NCI-H526 (cell line): Measurements from ENCODE around the gene TMEM41A.
"Not testable (repeated sequence)": the region's sequence is repeated elsewhere in the genome, so short reads cannot be mapped to it uniquely, and the experiment has no call there.

Source experiments
- DNase-seq, 2 experiments: peaks; one replicate each; lab custom pipeline; 2025; lab: John Stamatoyannopoulos, UW

Gene TMEM41A

GRCh38 chr3:185488465-185488864, 10.4 kb downstream of the TMEM41A start:
- no peak for DNase-seq

- DNase-seq = no peak
Measured at GRCh38 chr3:185486394-185486793, 12.4 kb downstream of the TMEM41A start.

- no peak for DNase-seq
Measured at GRCh38 chr3:185484296-185484695, 14.5 kb downstream of the TMEM41A start.

GRCh38 chr3:185479373-185479945, 19.4 kb downstream of the TMEM41A start:
- DNase-seq = no peak

- no peak for DNase-seq
Measured at GRCh38 chr3:185477316-185477715, 21.5 kb downstream of the TMEM41A start.

- DNase-seq = not testable (repeated sequence)
Measured at GRCh38 chr3:185474922-185475321, 23.9 kb downstream of the TMEM41A start.

- no peak for DNase-seq
Measured at GRCh38 chr3:185473290-185473815, 25.5 kb downstream of the TMEM41A start.

GRCh38 chr3:185470323-185470722, 28.5 kb downstream of the TMEM41A start:
- no peak for DNase-seq

GRCh38 chr3:185469542-185469941, 29.3 kb downstream of the TMEM41A start:
- no peak for DNase-seq

- DNase-seq = not testable (repeated sequence)
Measured at GRCh38 chr3:185466123-185466522, 32.7 kb downstream of the TMEM41A start.

- no peak for DNase-seq
Measured at GRCh38 chr3:185465471-185465870, 33.4 kb downstream of the TMEM41A start.

GRCh38 chr3:185460719-185461350, 38.0 kb downstream of the TMEM41A start:
- peak in 1 of 2 experiments; percentile 20 for DNase-seq

- DNase-seq = no peak
Measured at GRCh38 chr3:185460309-185460708, 38.5 kb downstream of the TMEM41A start.

- no peak for DNase-seq
Measured at GRCh38 chr3:185457376-185457775, 41.5 kb downstream of the TMEM41A start.

- DNase-seq = not testable (repeated sequence)
Measured at GRCh38 chr3:185451432-185451831, 47.4 kb downstream of the TMEM41A start.

- no peak for DNase-seq
Measured at GRCh38 chr3:185448107-185448506, 50.7 kb downstream of the TMEM41A start.

GRCh38 chr3:185444329-185444728, 54.5 kb downstream of the TMEM41A start:
- no peak for DNase-seq

GRCh38 chr3:185442031-185442430, 56.8 kb downstream of the TMEM41A start:
- no peak for DNase-seq

- no peak for DNase-seq
Measured at GRCh38 chr3:185439745-185440466, 58.9 kb downstream of the TMEM41A start.
